ENCODE data around the gene SLC34A3. TPM values are rescaled to one million over a fixed set of nuclear protein-coding genes. Genes with fewer than 3 reads are reported as not detected.

The SLC34A3 gene
- 10 to 100 TPM in 2 of 4 donors, 1 to 10 TPM in 2; 4.4 to 15.4 (median 8.9) TPM for polyA plus RNA-seq (ENCODE audit: insufficient read length in 4 of 4)

GRCh38 chr9:137230705-137231371 lies at the start of gene SLC34A3:
SLC34A3 (plus strand) TSS chr9:137230901; CDS start chr9:137231703, 802 bp downstream.
- no peak for DNase-seq (ENCODE audit: low read depth in 4 of 4, low spot score in 2 of 4)

- DNase-seq (ENCODE audit: low read depth in 4 of 4, low spot score in 2 of 4) = no peak
Observed at GRCh38 chr9:137181680-137182079, 49.0 kb upstream of the SLC34A3 start.

GRCh38 chr9:137182836-137183235 lies 47.9 kb upstream of the SLC34A3 start:
- no peak for DNase-seq (ENCODE audit: low read depth in 4 of 4, low spot score in 2 of 4)

GRCh38 chr9:137183980-137184595 lies 46.6 kb upstream of the SLC34A3 start:
- DNase-seq (ENCODE audit: low read depth in 4 of 4, low spot score in 2 of 4) = no peak

GRCh38 chr9:137184881-137185660 lies 45.6 kb upstream of the SLC34A3 start:
- no peak for DNase-seq (ENCODE audit: low read depth in 4 of 4, low spot score in 2 of 4)

GRCh38 chr9:137185921-137186320 lies 44.8 kb upstream of the SLC34A3 start:
- no peak for DNase-seq (ENCODE audit: low read depth in 4 of 4, low spot score in 2 of 4)

- DNase-seq (ENCODE audit: low read depth in 4 of 4, low spot score in 2 of 4) = no peak
Observed at GRCh38 chr9:137186385-137186784, 44.3 kb upstream of the SLC34A3 start.

- no peak for DNase-seq (ENCODE audit: low read depth in 4 of 4, low spot score in 2 of 4)
Observed at GRCh38 chr9:137187386-137187785, 43.3 kb upstream of the SLC34A3 start.

- DNase-seq (ENCODE audit: low read depth in 4 of 4, low spot score in 2 of 4) = no peak
Observed at GRCh38 chr9:137188086-137188489, 42.6 kb upstream of the SLC34A3 start.

GRCh38 chr9:137188490-137189296 lies 42.0 kb upstream of the SLC34A3 start, which contains the start of the genes ANAPC2 and SSNA1:
ANAPC2 (minus strand) TSS chr9:137188560; CDS start chr9:137188532, 28 bp downstream.
SSNA1 (plus strand) TSS chr9:137188676; CDS start chr9:137188727, 51 bp downstream.
- DNase-seq (ENCODE audit: low read depth in 4 of 4, low spot score in 2 of 4) = peak; percentile 88 to 92 (median 90)

- DNase-seq (ENCODE audit: low read depth in 4 of 4, low spot score in 2 of 4) = no peak
Observed at GRCh38 chr9:137189297-137190295, 41.1 kb upstream of the SLC34A3 start.

GRCh38 chr9:137190315-137190856 lies 40.3 kb upstream of the SLC34A3 start:
- no peak for DNase-seq (ENCODE audit: low read depth in 4 of 4, low spot score in 2 of 4)

- no peak for DNase-seq (ENCODE audit: low read depth in 4 of 4, low spot score in 2 of 4)
Observed at GRCh38 chr9:137191245-137191644, 39.5 kb upstream of the SLC34A3 start.

GRCh38 chr9:137191691-137192447 lies 38.8 kb upstream of the SLC34A3 start:
- DNase-seq (ENCODE audit: low read depth in 4 of 4, low spot score in 2 of 4) = no peak

- DNase-seq (ENCODE audit: low read depth in 4 of 4, low spot score in 2 of 4) = no peak
Observed at GRCh38 chr9:137192448-137192780, 38.3 kb upstream of the SLC34A3 start.

GRCh38 chr9:137192859-137193258 lies 37.8 kb upstream of the SLC34A3 start:
- DNase-seq (ENCODE audit: low read depth in 4 of 4, low spot score in 2 of 4) = no peak

- DNase-seq (ENCODE audit: low read depth in 4 of 4, low spot score in 2 of 4) = no peak
Observed at GRCh38 chr9:137193771-137194170, 36.9 kb upstream of the SLC34A3 start.

GRCh38 chr9:137194388-137194787 lies 36.3 kb upstream of the SLC34A3 start:
- DNase-seq (ENCODE audit: low read depth in 4 of 4, low spot score in 2 of 4) = no peak

All from left renal cortex interstitium (tissue), 4 donors.